OCI-LY7 (cell line): ENCODE data around the gene GID8. TPM values are rescaled to one million over a fixed set of nuclear protein-coding genes. Genes with fewer than 3 reads are reported as not detected.

Experiments
- BruUV-seq: library from RNA; stranded (reverse); fragments of 400-500 nt; replicated peaks from 2 replicates; lab custom pipeline; 2021; lab: Mats Ljungman, UMichigan
- CTCF ChIA-PET: fragments of 300-600 bp; sonication (Branson Sonifier 250); formaldehyde crosslinking; loops from one replicate; lab custom pipeline; 2022; ENCODE audit warnings: antibody characterized with exemption; ENCODE audit not compliant: unreplicated experiment; lab: Charles Lee
- POLR2A ChIA-PET: fragments of 300-600 bp; sonication (Branson Sonifier 250); formaldehyde crosslinking; loops from one replicate; lab custom pipeline; 2022; ENCODE audit warnings: antibody characterized with exemption; lab: Charles Lee
- DNase-seq: peaks from one replicate; pipeline ENCODE4 v3.0.0-alpha.2; 2015; ENCODE audit warnings: low spot score
- H2AFZ ChIP-seq: fragments of 200-600 bp; sonication (generic), shearing (Covaris generic); 2 replicates; pipeline ENCODE4 v1.6.1; 2014; ENCODE audit warnings: mild to moderate bottlenecking, antibody characterized with exemption, low read length, moderate library complexity
- H3K27ac ChIP-seq: fragments of 200-600 bp; sonication (generic); 2 replicates; pipeline ENCODE4 v1.5.1; 2014; ENCODE audit warnings: mixed run types, low read depth, mild to moderate bottlenecking, moderate library complexity, low read length, inconsistent platforms; ENCODE audit not compliant: poor library complexity, severe bottlenecking
- H3K36me3 ChIP-seq: fragments of 200-600 bp; sonication (generic); 2 replicates; pipeline ENCODE4 v1.6.1; 2014; ENCODE audit warnings: mild to moderate bottlenecking, antibody characterized with exemption, low read length, moderate library complexity, mixed read lengths; ENCODE audit not compliant: insufficient read depth
- H3K4me1 ChIP-seq: fragments of 200-600 bp; sonication (generic); 2 replicates; pipeline ENCODE4 v1.5.1; 2014; ENCODE audit warnings: mild to moderate bottlenecking, low read length; ENCODE audit not compliant: insufficient read depth, poor library complexity, severe bottlenecking
- H3K4me2 ChIP-seq: fragments of 200-600 bp; sonication (generic); 2 replicates; pipeline ENCODE4 v1.6.1; 2014; ENCODE audit warnings: mild to moderate bottlenecking, low read length
- H3K4me3 ChIP-seq: fragments of 200-600 bp; sonication (generic); 2 replicates; pipeline ENCODE4 v1.5.1; 2014; ENCODE audit warnings: mild to moderate bottlenecking, low read depth, low read length; ENCODE audit not compliant: poor library complexity, severe bottlenecking
- H3K79me2 ChIP-seq: fragments of 200-600 bp; sonication (generic); 2 replicates; pipeline ENCODE4 v1.6.1; 2016; ENCODE audit warnings: low read depth, mild to moderate bottlenecking, low read length, moderate library complexity, mixed read lengths; ENCODE audit not compliant: insufficient read depth
- H3K9me2 ChIP-seq: fragments of 200-600 bp; sonication (generic); 2 replicates; pipeline ENCODE4 v1.6.1; 2016; ENCODE audit warnings: mild to moderate bottlenecking, low read length, mixed read lengths; ENCODE audit not compliant: insufficient read depth
- H3K9me3 ChIP-seq: fragments of 200-600 bp; sonication (generic); 2 replicates; pipeline ENCODE4 v1.6.1; 2014; ENCODE audit warnings: mild to moderate bottlenecking, mixed run types, low read length, mixed read lengths
- H4K20me1 ChIP-seq: fragments of 200-600 bp; sonication (generic); 2 replicates; pipeline ENCODE4 v1.6.1; 2014; ENCODE audit warnings: mild to moderate bottlenecking, antibody characterized with exemption, low read length, moderate library complexity, mixed read lengths; ENCODE audit not compliant: insufficient read depth
- CTCF ChIP-seq: fragments of 200-600 bp; sonication (generic); conservative IDR thresholded peaks from 2 replicates; pipeline ENCODE4 v1.5.1; 2014; ENCODE audit warnings: mild to moderate bottlenecking, antibody characterized with exemption, low read length, moderate library complexity, mixed read lengths
- EZH2phosphoT487 ChIP-seq: fragments of 200-600 bp; sonication (generic); IDR thresholded peaks from 2 replicates; pipeline ENCODE4 v1.6.1; 2018; ENCODE audit warnings: low read depth, borderline replicate concordance, mild to moderate bottlenecking, mixed run types, antibody characterized with exemption, low read length, moderate library complexity, mixed read lengths
- intact Hi-C: fragments of 100-400 bp; cut with micrococcal nuclease; formaldehyde crosslinking; loops from one replicate; pipeline ENCODE4 v1.10.0; 2022; ENCODE audit not compliant: unreplicated experiment
- total RNA-seq, 2 experiments: library from RNA; depleted of rRNA in 1 of 2; stranded (reverse); fragments of >200 nt in 1 of 2; shearing (Covaris generic) in 1 of 2; gene quantifications; 2 replicates each; pipeline ENCODE4 v1.2.3, GENCODE V29; 2014 to 2022

The GID8 gene
- total RNA-seq, 2 experiments from 2014 or later = 28.7 to 47.7 TPM

GRCh38 chr20:62925420-62926228, 12.3 kb upstream of the GID8 start:
- Histone ChIP-seq H3K9me3 (no peaks in the 10 kb centered on the region), H3K36me3 (peaks cover 21% of the 10 kb centered on the region; the same call in 1 of the 2 replicates), H3K79me2 (peaks cover 92% of the 10 kb centered on the region), H3K4me3 (peak overlapping the region; percentile 92), H3K4me1 (peaks cover 83% of the 10 kb centered on the region), H3K27ac (peak overlapping the region; percentile 89), H3K9me2 (no peaks in the 10 kb centered on the region), H3K4me2 (peak overlapping the region; percentile 98), H2AFZ (no peak overlapping the region), H4K20me1 (peaks cover 39% of the 10 kb centered on the region)
- intact Hi-C loops = loop anchor here (1.0 kb wide), 1 partner anchor 18 kb away; no protein-coding TSS in a partner anchor
- ChIA-PET CTCF (no interaction called here), POLR2A (interaction anchor here (1.1 to 1.4 kb wide), 2 partner anchors 11 to 28 kb away, joined by 3 to 4 read pairs; no protein-coding TSS in a partner anchor)
- BruUV-seq = no TSS peak
- no peak for TF ChIP-seq EZH2phosphoT487
- no peak for TF ChIP-seq CTCF
- DNase-seq = peak; percentile 71

DNA sequence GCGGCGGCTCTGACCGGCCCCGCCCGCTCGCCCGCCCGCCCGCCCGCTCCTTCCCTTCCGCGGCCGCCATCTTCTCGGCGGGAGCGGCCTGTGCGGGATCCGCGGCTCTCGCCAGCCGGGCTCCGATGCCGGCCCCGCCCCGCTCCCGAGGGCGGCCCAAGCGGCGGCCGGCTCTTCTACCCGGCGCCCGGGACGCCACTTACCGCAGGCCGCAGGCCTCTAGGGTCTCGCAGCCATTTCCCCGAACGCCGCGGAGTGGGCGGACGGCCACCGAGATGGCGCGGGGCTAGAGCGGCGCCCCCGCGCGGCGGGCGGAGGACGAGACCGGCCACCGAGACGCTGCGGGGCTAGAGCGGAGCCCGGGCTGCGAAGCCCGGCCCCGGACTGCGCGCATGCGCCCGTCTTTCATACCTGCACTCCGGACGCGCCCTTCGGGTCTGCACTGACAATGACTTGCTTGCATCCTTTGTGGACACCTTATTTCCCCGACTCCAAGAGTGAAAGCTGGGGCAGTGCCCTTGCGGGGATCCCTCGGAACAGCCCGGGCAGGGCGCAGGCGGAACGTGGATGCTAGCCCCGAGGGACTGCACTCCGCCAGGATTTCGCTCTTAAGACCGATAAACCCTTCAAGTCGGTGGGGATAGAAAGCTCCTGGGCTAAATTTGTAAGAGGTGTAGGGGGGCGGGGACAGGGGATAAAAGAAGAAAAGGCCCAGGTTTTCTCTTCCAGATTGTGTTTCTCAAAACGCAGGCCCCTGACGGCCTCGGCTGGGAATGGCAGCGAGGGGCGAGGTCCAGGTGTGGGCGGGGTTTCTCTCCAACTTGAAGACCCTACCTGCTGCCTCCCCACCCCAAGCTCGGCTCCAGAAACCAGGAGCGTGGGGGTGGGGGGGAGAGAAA, 11.5 kb upstream of the GID8 start, which contains the start of gene DIDO1:
TSS of gene DIDO1 (minus strand) at position 277 of the 899 bp plus-strand sequence.
- Histone ChIP-seq H3K4me1 (peaks cover 83% of the 10 kb centered on the region), H3K27ac (peak within 1 kb of the TSS; percentile 89), H2AFZ (no peak within 1 kb of the TSS), H3K4me2 (peak within 1 kb of the TSS; percentile 98), H3K4me3 (peak within 1 kb of the TSS; percentile 92), H3K36me3 (peaks cover 29% of the 10 kb centered on the region; the same call in 1 of the 2 replicates), H3K9me2 (no peaks in the 10 kb centered on the region), H3K79me2 (peaks cover 92% of the 10 kb centered on the region), H4K20me1 (peaks cover 43% of the 10 kb centered on the region), H3K9me3 (no peaks in the 10 kb centered on the region)
- no TSS peak for BruUV-seq
- intact Hi-C loops = loop anchor here (1.0 kb wide), 1 partner anchor 19 kb away; no protein-coding TSS in a partner anchor
- POLR2A ChIA-PET = interaction anchor here (1.1 kb wide), 2 partner anchors 9 to 28 kb away, joined by 4 to 5 read pairs; no protein-coding TSS in a partner anchor
- DNase-seq = peak; percentile 93
- CTCF ChIA-PET = no interaction called here
- TF ChIP-seq EZH2phosphoT487 = no peak
- peak; percentile 62 for TF ChIP-seq CTCF
